B cell (primary cell): Measurements from ENCODE around the gene ACE. TPM values are rescaled to one million over a fixed set of nuclear protein-coding genes. Genes with fewer than 3 reads are reported as not detected.

Experiments used
- ATAC-seq: fragments of 200-7000 bp; cut with Tn5 transposase; one replicate; pipeline ENCODE4 v1.10.0; 2021; ENCODE audit warnings: low read depth, mild to moderate bottlenecking, moderate number of reproducible peaks, moderate library complexity
- CTCF ChIA-PET: fragments of 350-600 bp; sonication (Branson Sonifier 250); formaldehyde crosslinking; loops from one replicate; lab custom pipeline; 2021; ENCODE audit warnings: antibody characterized with exemption, inconsistent platforms; lab: Charles Lee
- POLR2A ChIA-PET: fragments of 350-600 bp; sonication (Branson Sonifier 250); formaldehyde crosslinking; loops from one replicate; lab custom pipeline; 2021; ENCODE audit warnings: antibody characterized with exemption; lab: Charles Lee
- DNase-seq: peaks from one replicate; pipeline ENCODE4 v3.0.0; 2013
- H2AFZ ChIP-seq: 2 replicates; pipeline ENCODE4 v1.6.1; 2012; ENCODE audit warnings: mild to moderate bottlenecking, low read depth, low read length; ENCODE audit not compliant: insufficient read depth, poor library complexity, severe bottlenecking
- H3K27ac ChIP-seq, 2 donors: 1 replicate in 1 of 2; 2 replicates in 1 of 2; pipeline ENCODE4 v1.5.1; 2012 to 2013; ENCODE audit warnings: low read length in 2 of 2, mild to moderate bottlenecking in 2 of 2, moderate library complexity in 1 of 2
- H3K27me3 ChIP-seq, 4 experiments: fragments of 200-600 bp in 1 of 4; sonication (generic) in 1 of 4; replicated peaks in 1 of 4; 1 replicate in 2 of 4; 2 replicates in 2 of 4; pipeline versions ENCODE4 v1.6.1 to v1.7.0; 2013 to 2016; ENCODE audit warnings: low read length in 3 of 4, mild to moderate bottlenecking in 2 of 4, mixed read lengths in 1 of 4, moderate library complexity in 1 of 4; ENCODE audit not compliant: insufficient read depth in 4 of 4, control insufficient read depth in 3 of 4; ENCODE audit errors: control extremely low read depth in 1 of 4
- H3K36me3 ChIP-seq, 2 experiments: replicated peaks in 1 of 2; 1 replicate in 1 of 2; 2 replicates in 1 of 2; pipeline versions ENCODE4 v1.6.1 to v1.7.1; 2013; ENCODE audit warnings: low read length in 1 of 2; ENCODE audit not compliant: insufficient read depth in 2 of 2, control insufficient read depth in 1 of 2; ENCODE audit errors: control extremely low read depth in 1 of 2, extremely low read depth in 1 of 2
- H3K4me1 ChIP-seq, 2 donors: fragments of 200-600 bp in 1 of 2; sonication (generic) in 1 of 2; 1 replicate in 1 of 2; 2 replicates in 1 of 2; pipeline versions ENCODE4 v1.5.1 to v1.6.1; 2013 to 2017; ENCODE audit warnings: low read length in 2 of 2; ENCODE audit not compliant: control insufficient read depth in 2 of 2, insufficient read depth in 2 of 2
- H3K4me2 ChIP-seq: replicated peaks from 2 replicates; pipeline ENCODE3; 2012; ENCODE audit warnings: mild to moderate bottlenecking, low read depth, low read length; ENCODE audit not compliant: poor library complexity, severe bottlenecking
- H3K4me3 ChIP-seq, 5 experiments: fragments of 200-600 bp in 1 of 5; sonication (generic) in 1 of 5; 1 replicate in 3 of 5; 2 replicates in 2 of 5; pipeline versions ENCODE4 v1.5.1 to v1.7.0; 2011 to 2016; ENCODE audit warnings: low read length in 4 of 5, mild to moderate bottlenecking in 4 of 5, low read depth in 2 of 5, control low read depth in 1 of 5, moderate library complexity in 1 of 5; ENCODE audit not compliant: insufficient read depth in 1 of 5; ENCODE audit errors: control extremely low read depth in 1 of 5, extremely low read depth in 1 of 5
- H3K79me2 ChIP-seq: fragments of 200-600 bp; sonication (generic); one replicate; pipeline ENCODE4 v1.6.0; 2016; ENCODE audit warnings: low read length; ENCODE audit not compliant: control insufficient read depth, insufficient read depth
- H3K9ac ChIP-seq: fragments of 200-600 bp; sonication (generic); 2 replicates; pipeline ENCODE4 v1.6.1; 2017; ENCODE audit warnings: mild to moderate bottlenecking, low read length, moderate library complexity
- H3K9me3 ChIP-seq, 3 donors: one replicate each; pipeline versions ENCODE4 v1.6.1 to v1.7.1; 2013; ENCODE audit warnings: low read length in 2 of 3; ENCODE audit not compliant: control insufficient read depth in 2 of 3, insufficient read depth in 1 of 3; ENCODE audit errors: control extremely low read depth in 1 of 3
- H4K20me1 ChIP-seq: 2 replicates; pipeline ENCODE4 v1.6.0; 2012; ENCODE audit warnings: mild to moderate bottlenecking, low read length; ENCODE audit not compliant: insufficient read depth, control insufficient read depth, poor library complexity, severe bottlenecking
- H3K27ac Mint-ChIP-seq: one replicate; pipeline ENCODE4 v1.8.0; 2021; ENCODE audit warnings: mixed read lengths
- H3K27me3 Mint-ChIP-seq: one replicate; pipeline ENCODE4 v1.8.0; 2021; ENCODE audit warnings: mixed read lengths
- H3K4me1 Mint-ChIP-seq: one replicate; pipeline ENCODE4 v1.8.0; 2021; ENCODE audit warnings: mixed read lengths
- H3K4me3 Mint-ChIP-seq: one replicate; pipeline ENCODE4 v1.8.0; 2021; ENCODE audit warnings: mixed read lengths
- H3K9me3 Mint-ChIP-seq: one replicate; pipeline ENCODE4 v1.8.0; 2022; ENCODE audit warnings: mixed read lengths; ENCODE audit not compliant: insufficient read depth
- CTCF ChIP-seq: fragments of 200-600 bp; IDR thresholded peaks from one replicate; pipeline ENCODE4 v1.8.0; 2022; ENCODE audit warnings: antibody characterized with exemption, mild to moderate bottlenecking
- EZH2 ChIP-seq: IDR thresholded peaks from 2 replicates; pipeline ENCODE4 v1.6.1; 2012; ENCODE audit warnings: borderline replicate concordance, low read depth, mild to moderate bottlenecking, moderate library complexity, low read length; ENCODE audit not compliant: insufficient read depth, poor library complexity, severe bottlenecking
- WGBS: methylation state at CpG from one replicate; pipeline ENCODE4 v1.1.5; 2013; ENCODE audit warnings: missing lambda C conversion rate; ENCODE audit not compliant: insufficient coverage; 5-methylcytosine and 5-hydroxymethylcytosine counted together
- intact Hi-C: fragments of 100-400 bp; cut with micrococcal nuclease; formaldehyde crosslinking; loops from one replicate; pipeline ENCODE4 v1.10.0; 2022
- polyA plus RNA-seq: library from polyadenylated mRNA; depleted of rRNA; stranded (reverse); fragments of >200 nt; gene quantifications from 2 replicates; pipeline ENCODE4 v1.2.3, GENCODE V29; 2012
- total RNA-seq, 2 donors: library from RNA; stranded (reverse); fragments of 120-200 nt in 1 of 2; gene quantifications; 1 replicate in 1 of 2; 2 replicates in 1 of 2; pipeline versions ENCODE4 v1.2.3 to v1.2.4, GENCODE V29; 2013 to 2022

Gene ACE
- total and polyA plus RNA-seq, 2 donors (not counting 1 experiment from before 2014, with no cell fraction given), result 0.67 to 2.6 TPM

- no peak within 1 kb of the TSS for H3K27ac ChIP-seq
- no peak within 1 kb of the TSS for H3K9ac ChIP-seq
- no peak for ATAC-seq
- no peaks in the 10 kb centered on the region for H4K20me1 ChIP-seq
- WGBS, result 18% methylated on average over 24 of the region's 38 CpGs
- no peaks in the 10 kb centered on the region for H3K36me3 ChIP-seq
- H3K9me3 ChIP-seq, result peaks cover 0 to 19% (median 0%) of the 10 kb centered on the region in 3 donors
- H3K4me2 ChIP-seq, result peak within 1 kb of the TSS; percentile 47
- peaks cover 0 to 20% (median 12%) of the 10 kb centered on the region in 4 experiments for H3K27me3 ChIP-seq
- Mint-ChIP-seq H3K9me3 (no peaks in the 10 kb centered on the region), H3K27me3 (peaks cover 44% of the 10 kb centered on the region), H3K4me3 (no peak within 1 kb of the TSS), H3K27ac (no peak within 1 kb of the TSS), H3K4me1 (peaks cover 5% of the 10 kb centered on the region)
- TF ChIP-seq CTCF, result no peak
- TF ChIP-seq EZH2, result no peak
- peaks cover 3 to 4% of the 10 kb centered on the region in 2 donors for H3K4me1 ChIP-seq
- no peak within 1 kb of the TSS for H2AFZ ChIP-seq
- intact Hi-C loops, result no loop called here
- no peak for DNase-seq
- POLR2A ChIA-PET, result interaction anchor here (0.5 kb wide), 1 partner anchor 178 kb away, joined by 7 read pairs; no protein-coding TSS in a partner anchor
- CTCF ChIA-PET, result no interaction called here
- no peak within 1 kb of the TSS for H3K4me3 ChIP-seq
- H3K79me2 ChIP-seq, result no peaks in the 10 kb centered on the region
Observed at GRCh38 chr17:63523253-63523855, 46.5 kb downstream of the ACE start, which contains the start of gene KCNH6. Gene KCNH6 (plus strand): TSS chr17:63523358. CDS start chr17:63523414, 56 bp downstream.

- POLR2A ChIA-PET, result no interaction called here
- TF ChIP-seq EZH2 (no peak), CTCF (no peak)
- H3K9me3 Mint-ChIP-seq, result no peaks in the 10 kb centered on the region
- H3K27me3 Mint-ChIP-seq, result peaks cover 44% of the 10 kb centered on the region
- H3K4me2 ChIP-seq, result no peak overlapping the region
- peaks cover 5% of the 10 kb centered on the region for H3K4me1 Mint-ChIP-seq
- no peaks in the 10 kb centered on the region for H3K36me3 ChIP-seq
- WGBS, result 91% methylated on average over 10 of the region's 14 CpGs
- peaks cover 0 to 20% (median 12%) of the 10 kb centered on the region in 4 experiments for H3K27me3 ChIP-seq
- no peak overlapping the region for H3K27ac Mint-ChIP-seq
- ATAC-seq (no peak), DNase-seq (no peak)
- H3K79me2 ChIP-seq, result no peaks in the 10 kb centered on the region
- CTCF ChIA-PET, result no interaction called here
- H2AFZ ChIP-seq, result no peak overlapping the region
- H3K27ac ChIP-seq, result no peak overlapping the region
- peaks cover 3 to 4% of the 10 kb centered on the region in 2 donors for H3K4me1 ChIP-seq
- no peak overlapping the region for H3K9ac ChIP-seq
- H3K4me3 Mint-ChIP-seq, result no peak overlapping the region
- H3K9me3 ChIP-seq, result peaks cover 0 to 19% (median 0%) of the 10 kb centered on the region in 3 donors
- intact Hi-C loops, result no loop called here
- H4K20me1 ChIP-seq, result no peaks in the 10 kb centered on the region
- H3K4me3 ChIP-seq, result no peak overlapping the region
Observed at GRCh38 chr17:63524051-63524450, 47.2 kb downstream of the ACE start.
